HL-60 (cell line): ENCODE data around the gene UBAC2.

Source experiments
- POLR2AphosphoS5 ChIP-seq: IDR thresholded peaks from 2 replicates; pipeline ENCODE4 v1.6.1; 2012; ENCODE audit warnings: low read depth
- TF ChIP-seq, protein P1 (sequence below): IDR thresholded peaks from one replicate; pipeline ENCODE4 v1.5.1; 2011; ENCODE audit warnings: low read length, control low read depth, inconsistent platforms; ENCODE audit not compliant: insufficient read depth

GRCh38 chr13:99293178-99293577 lies 92.5 kb downstream of the UBAC2 start:
- TF ChIP-seq, protein P1, sequence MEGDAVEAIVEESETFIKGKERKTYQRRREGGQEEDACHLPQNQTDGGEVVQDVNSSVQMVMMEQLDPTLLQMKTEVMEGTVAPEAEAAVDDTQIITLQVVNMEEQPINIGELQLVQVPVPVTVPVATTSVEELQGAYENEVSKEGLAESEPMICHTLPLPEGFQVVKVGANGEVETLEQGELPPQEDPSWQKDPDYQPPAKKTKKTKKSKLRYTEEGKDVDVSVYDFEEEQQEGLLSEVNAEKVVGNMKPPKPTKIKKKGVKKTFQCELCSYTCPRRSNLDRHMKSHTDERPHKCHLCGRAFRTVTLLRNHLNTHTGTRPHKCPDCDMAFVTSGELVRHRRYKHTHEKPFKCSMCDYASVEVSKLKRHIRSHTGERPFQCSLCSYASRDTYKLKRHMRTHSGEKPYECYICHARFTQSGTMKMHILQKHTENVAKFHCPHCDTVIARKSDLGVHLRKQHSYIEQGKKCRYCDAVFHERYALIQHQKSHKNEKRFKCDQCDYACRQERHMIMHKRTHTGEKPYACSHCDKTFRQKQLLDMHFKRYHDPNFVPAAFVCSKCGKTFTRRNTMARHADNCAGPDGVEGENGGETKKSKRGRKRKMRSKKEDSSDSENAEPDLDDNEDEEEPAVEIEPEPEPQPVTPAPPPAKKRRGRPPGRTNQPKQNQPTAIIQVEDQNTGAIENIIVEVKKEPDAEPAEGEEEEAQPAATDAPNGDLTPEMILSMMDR = no peak
- no peak for TF ChIP-seq POLR2AphosphoS5
